AG10803 (cell line): Measurements from ENCODE around the gene MYT1.

Experiments used
- DNase-seq: peaks from one replicate; pipeline ENCODE4 v3.0.0; 2010; ENCODE audit warnings: low read depth
- H3K4me3 ChIP-seq: 2 replicates; pipeline ENCODE4 v1.5.1; 2011; ENCODE audit warnings: mild to moderate bottlenecking, low read length, control low read depth
- TF ChIP-seq, protein P1 (sequence below): conservative IDR thresholded peaks from 2 replicates; pipeline ENCODE4 v1.5.1; 2011; ENCODE audit warnings: mild to moderate bottlenecking, low read length, control low read depth, inconsistent platforms

Gene MYT1

DNA sequence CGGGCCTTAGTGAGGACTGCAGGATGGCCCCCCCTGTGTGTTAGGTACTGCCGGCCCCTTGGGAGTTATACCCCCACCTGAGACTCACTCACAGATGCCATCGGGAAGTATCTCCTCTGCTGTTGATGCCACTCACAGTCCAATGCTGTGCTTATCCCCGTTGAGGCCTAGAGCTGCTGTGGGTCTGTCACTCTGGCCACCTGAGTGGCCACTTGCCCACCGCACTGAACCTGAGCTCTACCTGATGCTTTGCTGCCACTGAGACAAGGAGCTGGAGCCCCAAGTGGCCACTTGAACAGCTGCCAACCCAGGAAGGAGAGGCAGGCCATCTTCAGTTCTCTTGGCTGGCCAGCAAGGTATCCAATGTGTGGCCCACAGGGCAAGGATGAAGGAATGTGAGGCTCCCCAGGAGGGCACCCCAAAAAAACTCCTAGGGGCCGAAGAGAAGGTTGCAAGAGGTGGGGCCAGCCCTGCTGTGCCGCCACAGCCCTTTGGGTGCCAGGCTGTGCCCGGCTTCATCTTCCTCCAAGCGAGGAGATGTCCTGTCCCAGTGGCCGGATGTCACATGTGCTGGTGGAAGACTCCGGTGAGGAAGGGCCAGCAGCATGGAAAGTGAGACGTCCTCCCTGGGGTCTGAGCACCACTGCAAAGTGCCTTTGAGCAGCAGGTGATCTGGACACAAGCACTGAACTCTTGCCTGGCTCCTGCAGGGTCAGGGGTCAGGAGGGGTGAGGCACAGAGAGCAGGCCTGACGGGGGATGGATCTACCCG lies 61.8 kb downstream of the MYT1 start:
- no peak overlapping the region for H3K4me3 ChIP-seq
- DNase-seq: no peak
- TF ChIP-seq, protein P1, sequence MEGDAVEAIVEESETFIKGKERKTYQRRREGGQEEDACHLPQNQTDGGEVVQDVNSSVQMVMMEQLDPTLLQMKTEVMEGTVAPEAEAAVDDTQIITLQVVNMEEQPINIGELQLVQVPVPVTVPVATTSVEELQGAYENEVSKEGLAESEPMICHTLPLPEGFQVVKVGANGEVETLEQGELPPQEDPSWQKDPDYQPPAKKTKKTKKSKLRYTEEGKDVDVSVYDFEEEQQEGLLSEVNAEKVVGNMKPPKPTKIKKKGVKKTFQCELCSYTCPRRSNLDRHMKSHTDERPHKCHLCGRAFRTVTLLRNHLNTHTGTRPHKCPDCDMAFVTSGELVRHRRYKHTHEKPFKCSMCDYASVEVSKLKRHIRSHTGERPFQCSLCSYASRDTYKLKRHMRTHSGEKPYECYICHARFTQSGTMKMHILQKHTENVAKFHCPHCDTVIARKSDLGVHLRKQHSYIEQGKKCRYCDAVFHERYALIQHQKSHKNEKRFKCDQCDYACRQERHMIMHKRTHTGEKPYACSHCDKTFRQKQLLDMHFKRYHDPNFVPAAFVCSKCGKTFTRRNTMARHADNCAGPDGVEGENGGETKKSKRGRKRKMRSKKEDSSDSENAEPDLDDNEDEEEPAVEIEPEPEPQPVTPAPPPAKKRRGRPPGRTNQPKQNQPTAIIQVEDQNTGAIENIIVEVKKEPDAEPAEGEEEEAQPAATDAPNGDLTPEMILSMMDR: no peak

DNA sequence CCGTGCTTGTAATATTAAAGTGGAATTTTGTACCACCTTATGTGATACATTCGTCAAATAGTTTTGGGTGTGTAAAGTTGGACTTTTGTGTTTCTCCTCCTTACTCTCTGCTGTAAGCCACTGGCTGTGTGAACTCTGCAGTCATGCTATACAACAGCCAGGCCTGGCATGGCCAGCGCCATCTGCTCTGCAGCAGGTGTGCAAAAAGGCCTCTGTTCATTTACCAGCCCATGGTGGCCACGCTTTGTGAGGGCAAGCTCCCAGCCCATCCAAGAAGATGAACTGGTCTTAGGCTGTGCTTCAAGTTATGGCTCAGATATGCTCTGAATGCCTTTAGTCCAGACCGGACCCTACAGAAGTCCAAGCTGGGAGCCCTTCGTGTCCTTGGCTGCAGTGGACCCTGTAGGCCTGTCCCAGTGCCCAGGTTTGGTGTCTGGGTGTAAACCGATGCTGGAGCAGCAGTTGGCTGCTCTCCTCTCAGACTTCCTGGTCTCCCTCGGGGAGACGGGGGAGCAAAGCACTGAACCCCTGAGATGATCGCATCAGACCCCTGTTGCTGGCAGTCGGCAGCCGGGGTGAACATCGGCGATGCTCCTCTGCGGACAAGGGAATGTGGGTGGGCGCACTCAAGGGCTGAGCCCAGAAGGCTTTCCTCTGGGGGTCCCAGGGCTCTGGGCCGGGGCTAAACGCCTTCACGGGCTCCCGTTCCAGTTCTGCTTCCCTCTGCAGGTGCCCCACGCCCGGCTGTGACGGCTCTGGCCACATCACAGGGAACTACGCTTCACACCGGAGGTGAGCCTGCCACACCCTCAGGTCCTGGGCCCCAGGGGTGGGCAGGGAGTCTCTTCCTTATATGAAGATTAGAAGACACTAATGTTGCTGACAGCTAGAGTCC lies 62.7 kb downstream of the MYT1 start:
- TF ChIP-seq, protein P1: no peak
- H3K4me3 ChIP-seq: no peak overlapping the region
- DNase-seq: no peak

DNA sequence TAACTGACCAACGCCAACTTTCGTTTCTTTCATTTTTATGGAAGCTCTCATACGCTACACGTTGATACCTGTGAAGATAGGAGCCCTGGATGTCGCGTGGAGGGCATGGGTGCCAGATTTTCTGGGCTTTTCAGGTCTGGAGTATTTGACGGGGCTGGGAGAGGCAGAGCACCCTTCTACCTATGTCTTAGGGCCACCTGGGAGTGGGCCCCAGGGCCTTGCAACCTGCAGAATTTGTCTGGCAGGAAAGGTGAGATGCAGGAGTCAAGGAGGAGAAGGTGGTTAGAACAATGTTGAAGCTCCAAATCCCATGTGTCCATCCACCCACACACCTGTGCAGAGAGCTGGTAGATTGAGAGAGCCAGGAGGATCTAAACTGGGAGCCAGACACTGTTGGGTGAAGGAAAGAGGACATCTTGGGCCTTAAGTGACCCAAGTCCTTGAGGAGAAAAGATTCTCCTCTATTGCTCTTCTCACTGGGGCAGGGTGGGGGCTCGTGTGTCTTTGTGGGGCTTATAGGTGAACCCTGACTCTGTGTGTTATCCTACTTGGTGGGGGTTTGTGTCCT lies 63.9 kb downstream of the MYT1 start:
- TF ChIP-seq, protein P1: no peak
- no peak overlapping the region for H3K4me3 ChIP-seq
- DNase-seq: no peak

DNA sequence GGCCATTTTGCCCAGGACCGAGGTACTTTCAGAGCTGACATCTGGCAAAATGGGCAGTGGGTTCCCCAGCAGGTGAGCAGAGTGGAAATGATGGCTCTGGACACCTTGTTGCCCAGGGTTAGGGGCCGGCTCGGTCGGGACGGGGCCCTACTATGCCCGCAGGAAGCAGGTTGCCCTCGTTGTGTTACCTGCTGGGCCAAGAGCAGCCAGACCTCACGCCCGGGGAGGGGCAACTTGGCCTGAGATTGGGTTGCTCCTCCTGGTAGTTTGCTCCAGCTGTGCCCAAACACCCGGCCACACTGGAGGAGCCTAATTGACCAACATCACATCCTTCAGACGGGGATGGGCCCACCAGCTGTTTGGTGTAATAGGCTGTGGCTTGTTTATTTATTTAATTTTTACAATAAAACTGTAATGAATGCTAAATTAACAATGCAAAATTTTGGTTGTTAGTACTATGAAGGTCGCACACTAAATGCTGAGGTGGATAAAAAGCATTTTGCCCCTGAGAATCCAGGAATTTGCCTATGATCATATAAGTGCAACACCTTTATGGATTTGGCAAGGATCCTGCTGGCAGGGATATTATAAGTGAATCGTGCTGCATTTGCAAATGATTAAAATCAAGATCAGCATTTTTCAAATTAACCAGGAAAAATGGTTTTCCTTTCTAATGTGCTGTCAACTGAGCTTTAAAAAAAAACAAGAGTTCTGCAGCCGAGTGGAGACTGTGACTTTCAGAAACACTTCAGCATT lies 64.7 kb downstream of the MYT1 start:
- no peak for DNase-seq
- H3K4me3 ChIP-seq: no peak overlapping the region
- TF ChIP-seq, protein P1: no peak

DNA sequence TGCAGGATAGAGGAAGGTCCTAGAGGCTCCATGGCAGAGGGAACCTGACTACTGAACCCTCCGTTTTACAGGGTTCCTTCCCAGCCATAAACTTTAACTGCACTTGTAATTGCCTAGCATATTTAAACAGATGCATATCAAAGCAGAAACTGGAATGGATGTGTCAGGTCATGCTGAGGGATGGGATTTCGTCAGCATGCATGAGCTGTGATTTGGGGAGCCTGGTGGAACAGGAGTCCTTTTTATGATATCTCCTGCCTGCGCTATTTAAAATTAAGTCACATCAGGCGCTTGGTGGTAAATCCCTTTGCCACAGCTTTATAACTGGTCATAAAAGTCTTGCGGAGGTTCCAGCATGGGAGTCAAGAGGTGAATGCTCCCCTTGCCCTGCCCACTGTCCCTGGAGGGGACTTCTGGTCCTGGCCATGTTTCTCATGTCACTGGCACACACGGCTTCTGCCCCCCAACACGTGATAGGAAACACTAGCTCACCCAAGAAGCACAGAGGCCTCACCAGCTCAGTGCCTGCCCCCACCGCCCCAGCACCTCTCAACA lies 65.3 kb downstream of the MYT1 start:
- H3K4me3 ChIP-seq: no peak overlapping the region
- no peak for DNase-seq
- TF ChIP-seq, protein P1: no peak

DNA sequence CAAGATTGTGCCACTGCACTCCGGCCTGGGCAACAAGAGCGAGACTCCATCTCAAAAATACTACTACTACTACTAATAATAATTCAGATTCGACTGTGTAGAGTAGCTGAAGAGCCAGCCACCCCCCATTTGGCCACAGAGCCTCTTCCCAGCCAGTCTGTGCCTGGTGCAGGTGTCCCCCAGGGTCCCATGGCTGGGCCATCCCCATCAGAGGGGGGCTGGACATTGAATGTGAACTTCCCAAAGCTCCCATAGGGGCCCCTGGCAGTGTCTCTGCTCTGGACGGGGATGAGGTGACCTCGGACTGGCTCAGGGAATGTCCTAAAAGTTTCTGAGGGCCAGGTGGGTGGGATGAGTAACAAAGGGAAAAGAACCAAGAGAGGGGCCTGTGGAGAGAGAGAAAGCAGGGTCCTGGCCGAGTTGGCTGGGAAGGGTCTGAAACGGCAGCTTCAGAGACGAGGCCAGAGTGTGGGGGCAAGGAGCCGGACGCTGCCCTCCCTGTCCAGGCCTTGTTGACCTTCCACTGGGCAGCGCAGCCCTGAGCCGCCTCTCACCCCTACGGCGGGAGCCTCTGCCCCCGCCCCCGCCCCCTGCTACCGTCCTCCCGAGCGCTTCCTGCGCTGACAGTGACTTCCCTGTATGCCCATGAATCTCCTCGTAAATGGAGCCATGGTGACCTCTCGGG lies 66.4 kb downstream of the MYT1 start:
- TF ChIP-seq, protein P1: no peak
- no peak for DNase-seq
- H3K4me3 ChIP-seq: no peak overlapping the region
